GM12878 (cell line): ENCODE data around the gene TAMALIN. TPM values are rescaled to one million over a fixed set of nuclear protein-coding genes. Genes with fewer than 3 reads are reported as not detected.

Source experiments
- ATAC-seq: fragments of 200-7000 bp; cut with Tn5 transposase; 3 replicates; pipeline ENCODE4 v1.9.1; 2020; ENCODE audit warnings: mild to moderate bottlenecking, moderate library complexity
- BruUV-seq: library from RNA; stranded (reverse); fragments of 400-500 nt; replicated peaks from 2 replicates; lab custom pipeline; 2021; lab: Mats Ljungman, UMichigan
- CTCF ChIA-PET: fragments of 300-600 bp; sonication (Branson Sonifier 250); formaldehyde crosslinking; extraction: SDS; loops from one replicate; lab custom pipeline; 2021; ENCODE audit warnings: inconsistent platforms; lab: Yijun Ruan, JAX
- POLR2A ChIA-PET: fragments of 350-600 bp; formaldehyde crosslinking; extraction: SDS; loops from one replicate; lab custom pipeline; 2021; ENCODE audit warnings: inconsistent platforms; lab: Charles Lee
- RAD21 ChIA-PET: fragments of 300-600 bp; sonication (Branson Sonifier 250); formaldehyde crosslinking; loops from one replicate; lab custom pipeline; 2023; ENCODE audit warnings: antibody characterized with exemption; ENCODE audit not compliant: unreplicated experiment; lab: Charles Lee
- SMC1A ChIA-PET: fragments of 300-600 bp; sonication (Branson Sonifier 250); formaldehyde crosslinking; loops from one replicate; lab custom pipeline; 2023; ENCODE audit not compliant: unreplicated experiment, uncharacterized antibody; lab: Charles Lee
- DNase-seq: peaks from one replicate; pipeline ENCODE4 v3.0.0-alpha.2; 2011; ENCODE audit warnings: low read depth, low spot score
- FAIRE-seq: peaks from 3 replicates; lab custom pipeline; 2011; peaks lifted over from hg19 to GRCh38; lab: Jason Lieb, UNC
- H2AFZ ChIP-seq: 2 replicates; pipeline ENCODE4 v1.6.0; 2011; ENCODE audit warnings: low read depth, low read length, control low read depth; ENCODE audit not compliant: control insufficient read depth
- H3K27ac ChIP-seq: 2 replicates; pipeline ENCODE4 v1.5.1; 2011; ENCODE audit warnings: control low read depth; ENCODE audit not compliant: control insufficient read depth, insufficient read depth
- H3K27me3 ChIP-seq, 2 experiments: replicated peaks in 1 of 2; 2 replicates each; pipeline versions ENCODE4 v1.6.0 to v1.6.1; 2011; ENCODE audit warnings: low read length in 1 of 2; ENCODE audit not compliant: control insufficient read depth in 2 of 2, insufficient read depth in 2 of 2
- H3K36me3 ChIP-seq, 2 experiments: 2 replicates each; pipeline ENCODE4 v1.5.1; 2011; ENCODE audit warnings: low read length in 1 of 2; ENCODE audit not compliant: control insufficient read depth in 2 of 2, insufficient read depth in 2 of 2
- H3K4me1 ChIP-seq: 2 replicates; pipeline ENCODE4 v1.6.1; 2011; ENCODE audit warnings: mild to moderate bottlenecking, low read length, moderate library complexity, mixed read lengths; ENCODE audit not compliant: control insufficient read depth, insufficient read depth
- H3K4me2 ChIP-seq: 2 replicates; pipeline ENCODE4 v1.6.0; 2011; ENCODE audit warnings: control low read depth; ENCODE audit not compliant: control insufficient read depth, insufficient read depth
- H3K4me3 ChIP-seq: fragments of 200-600 bp; sonication (generic); 2 replicates; pipeline ENCODE4 v1.5.1; 2016
- H3K79me2 ChIP-seq: 2 replicates; pipeline ENCODE4 v1.6.0; 2011; ENCODE audit warnings: low read length; ENCODE audit not compliant: control insufficient read depth, insufficient read depth
- H3K9ac ChIP-seq: 2 replicates; pipeline ENCODE4 v1.8.0; 2011; ENCODE audit warnings: low read length, control low read depth, mixed read lengths; ENCODE audit not compliant: control insufficient read depth, insufficient read depth
- H3K9me3 ChIP-seq: replicated peaks from 3 replicates; pipeline ENCODE4 v1.5.1; 2011; ENCODE audit warnings: mild to moderate bottlenecking, low read length; ENCODE audit not compliant: control insufficient read depth, insufficient read depth
- H4K20me1 ChIP-seq: 2 replicates; pipeline ENCODE4 v1.6.0; 2011; ENCODE audit not compliant: control insufficient read depth, insufficient read depth
- ASH2L ChIP-seq: fragments of 300-600, 200-600 bp; sonication (generic); IDR thresholded peaks from 2 replicates; pipeline ENCODE4 v1.6.1; 2017; ENCODE audit warnings: low read depth, mild to moderate bottlenecking, borderline replicate concordance
- E2F8 ChIP-seq: fragments of 450-650 bp; IDR thresholded peaks from 2 replicates; pipeline ENCODE4 v1.6.1; 2018; ENCODE audit warnings: mild to moderate bottlenecking, low read depth, moderate library complexity; ENCODE audit not compliant: partially characterized antibody
- EP300 ChIP-seq, 2 experiments: fragments of 150-350 bp in 1 of 2; IDR thresholded peaks; 2 replicates each; pipeline ENCODE4 v1.6.1; 2011 to 2012; ENCODE audit warnings: low read depth in 2 of 2, low read length in 2 of 2, borderline replicate concordance in 1 of 2, improper control_type of control experiment in 1 of 2, inconsistent platforms in 1 of 2; ENCODE audit not compliant: control insufficient read depth in 1 of 2
- GABPA ChIP-seq: IDR thresholded peaks from 2 replicates; pipeline ENCODE4 v1.6.1; 2014; ENCODE audit warnings: antibody characterized with exemption, low read depth, mild to moderate bottlenecking, inconsistent platforms
- GATAD2B ChIP-seq: fragments of 450-650 bp; conservative IDR thresholded peaks from 2 replicates; pipeline ENCODE4 v1.6.1; 2017; ENCODE audit warnings: low read depth, mild to moderate bottlenecking, moderate library complexity
- NFYA ChIP-seq: IDR thresholded peaks from 2 replicates; pipeline ENCODE4 v1.6.1; 2011; ENCODE audit warnings: low read depth, mild to moderate bottlenecking, low read length, improper control_type of control experiment, borderline replicate concordance
- POLR2AphosphoS2 ChIP-seq: IDR thresholded peaks from 2 replicates; pipeline ENCODE4 v1.6.1; 2011; ENCODE audit warnings: low read depth, mild to moderate bottlenecking, low read length, improper control_type of control experiment, moderate library complexity
- PRDM15 ChIP-seq: fragments of 450-650 bp; formaldehyde crosslinking; IDR thresholded peaks from 2 replicates; pipeline ENCODE4 v1.4.0; 2020; ENCODE audit warnings: mild to moderate bottlenecking, moderate library complexity
- RAD21 ChIP-seq: IDR thresholded peaks from 2 replicates; pipeline ENCODE4 v1.6.1; 2011; ENCODE audit warnings: mild to moderate bottlenecking, low read depth, low read length, moderate library complexity; ENCODE audit not compliant: insufficient read depth
- SMAD5 ChIP-seq: IDR thresholded peaks from 2 replicates; pipeline ENCODE4 v1.6.1; 2016; ENCODE audit warnings: antibody characterized with exemption, low read depth
- SMARCA5 ChIP-seq: fragments of 450-650 bp; IDR thresholded peaks from 2 replicates; pipeline ENCODE4 v1.6.1; 2017; ENCODE audit warnings: mild to moderate bottlenecking
- STAT1 ChIP-seq: fragments of 450-650 bp; conservative IDR thresholded peaks from 2 replicates; pipeline ENCODE4 v1.6.1; 2014; ENCODE audit warnings: antibody characterized with exemption, mild to moderate bottlenecking
- ZBED1 ChIP-seq: IDR thresholded peaks from 2 replicates; pipeline ENCODE4 v1.6.1; 2016; ENCODE audit warnings: borderline replicate concordance
- ZNF207 ChIP-seq: fragments of 450-650 bp; IDR thresholded peaks from 2 replicates; pipeline ENCODE4 v1.6.1; 2014; ENCODE audit warnings: antibody characterized with exemption, mild to moderate bottlenecking, borderline replicate concordance
- ZNF622 ChIP-seq: fragments of 450-650 bp; IDR thresholded peaks from 2 replicates; pipeline ENCODE4 v1.6.1; 2017; ENCODE audit warnings: mild to moderate bottlenecking, inconsistent platforms
- WGBS: methylation state at CpG from one replicate; pipeline ENCODE4 v1.1.6; 2016; ENCODE audit warnings: low lambda C conversion rate; ENCODE audit not compliant: insufficient replicate concordance, insufficient coverage; ENCODE audit errors: missing lambda C conversion rate; 5-methylcytosine and 5-hydroxymethylcytosine counted together
- in situ Hi-C: fragments of 300-500 bp; cut with MboI; formaldehyde crosslinking; loops from 9 replicates; pipeline ENCODE4 v1.14.3; 2018; ENCODE audit warnings: mixed read lengths
- intact Hi-C: fragments of 100-400 bp; cut with micrococcal nuclease; formaldehyde crosslinking; loops from one replicate; pipeline ENCODE4 v1.14.2; 2022; ENCODE audit not compliant: unreplicated experiment
- polyA plus RNA-seq, 11 experiments: library from polyadenylated mRNA; depleted of rRNA in 4 of 11; unstranded in 6 of 11; stranded (reverse) in 5 of 11; fragments of >200 nt; fragmentation: Nextera tagmentation in 4 of 11; fragmentation: Illumina TruSeq in 1 of 11; extraction: Ambion mirVana in 4 of 11; extraction: Trizol in 1 of 11; gene quantifications; 1 replicate in 1 of 11; 2 replicates in 10 of 11; pipeline versions ENCODE4 v1.2.1 to v1.2.3, GENCODE V29; 2011 to 2016; ENCODE audit warnings: inconsistent platforms in 2 of 11, missing spikeins in 2 of 11, low read depth in 1 of 11
- total RNA-seq, 4 experiments: library from RNA; depleted of rRNA in 3 of 4; stranded (reverse); fragments of >200 nt in 3 of 4; fragmentation: Illumina TruSeq in 1 of 4; extraction: Trizol in 1 of 4; gene quantifications; 2 replicates each; pipeline versions ENCODE4 v1.2.1 to v1.2.3, GENCODE V29; 2013 to 2021

TAMALIN gene
- total and polyA plus RNA-seq, 10 of the 15 experiments (the other 5 are each of a cell fraction or from before 2014, with no cell fraction given): 0.09 to 0.58 (median 0.19) TPM; not detected in 4

- TF ChIP-seq RAD21: peak; percentile 90
These were observed 26.5 kb upstream of the TAMALIN start (continued) for GRCh38 chr12:51980051-51980808.

GRCh38 chr12:51980809-51981127 lies 26.0 kb upstream of the TAMALIN start:
- Histone ChIP-seq H3K4me2 (no peak overlapping the region), H3K36me3 (no peaks in the 10 kb centered on the region), H3K4me1 (no peaks in the 10 kb centered on the region; the same call in 1 of the 2 replicates), H2AFZ (no peak overlapping the region), H3K27me3 (peaks cover 0 to 8% of the 10 kb centered on the region in 2 experiments; a peak in 2 of 4 replicates), H3K9ac (no peak overlapping the region), H3K4me3 (no peak overlapping the region), H3K27ac (no peak overlapping the region), H4K20me1 (no peaks in the 10 kb centered on the region; the same call in 1 of the 2 replicates), H3K79me2 (no peaks in the 10 kb centered on the region), H3K9me3 (no peaks in the 10 kb centered on the region)
- ATAC-seq (no peak), FAIRE-seq (no peak), DNase-seq (no peak)
- 36% methylated on average over 10 of the region's 10 CpGs for WGBS
- ChIA-PET POLR2A (interaction anchor here (0.9 kb wide), 1 partner anchor 42 kb away, joined by 3 read pairs; no protein-coding TSS in a partner anchor), RAD21 (interaction anchor here (0.9 to 1.5 kb wide), 2 partner anchors 44 to 86 kb away, joined by 3 read pairs; no protein-coding TSS in a partner anchor), SMC1A (interaction anchor here (0.7 to 2.0 kb wide), 5 partner anchors 9 to 93 kb away, joined by 3 to 10 read pairs (median 3); no protein-coding TSS in a partner anchor), CTCF (interaction anchor here (0.6 to 2.9 kb wide), 18 partner anchors 9 to 105 kb away, joined by 3 to 19 read pairs (median 4); no protein-coding TSS in a partner anchor)
- no TSS peak for BruUV-seq
- intact Hi-C loops (loop anchor here (1.0 to 10.0 kb wide), 4 partner anchors 42 to 556 kb away; partner anchors contain the start of gene SLC4A8), in situ Hi-C loops (no loop called here)
- no peak for TF ChIP-seq ZNF622
- TF ChIP-seq PRDM15: no peak
- TF ChIP-seq GATAD2B: no peak
- TF ChIP-seq GABPA: no peak
- TF ChIP-seq NFYA: no peak
- TF ChIP-seq POLR2AphosphoS2: no peak
- TF ChIP-seq ZBED1: no peak
- no peak for TF ChIP-seq STAT1
- TF ChIP-seq ZNF207: no peak
- TF ChIP-seq ASH2L: no peak
- TF ChIP-seq EP300 (IDR thresholded peaks at IDR 0.05; ENCODE audit: borderline replicate concordance in 1 of 2, control insufficient read depth in 1 of 2, low read depth in 2 of 2, low read length in 2 of 2): no peak
- no peak for TF ChIP-seq SMARCA5
- no peak for TF ChIP-seq E2F8
- no peak for TF ChIP-seq SMAD5
